OCI-LY1 (cell line): ENCODE measurements around the gene ZNF791.

Experiments
- CTCF ChIP-seq: fragments of 200-600 bp; sonication (generic), shearing (Covaris generic); IDR thresholded peaks from 2 replicates; pipeline ENCODE4 v1.5.1; 2017; ENCODE audit warnings: mild to moderate bottlenecking, antibody characterized with exemption, low read length, moderate library complexity, mixed read lengths
- EZH2 ChIP-seq: fragments of 200-600 bp; sonication (generic), shearing (Covaris generic); IDR thresholded peaks from 2 replicates; pipeline ENCODE4 v1.8.0; 2017; ENCODE audit warnings: borderline replicate concordance, mixed run types, mild to moderate bottlenecking, antibody characterized with exemption, low read length, moderate library complexity, mixed read lengths

- TF ChIP-seq CTCF (no peak), EZH2 (no peak)
Observed at GRCh38 chr19:12647490-12648071, 36.9 kb downstream of the ZNF791 start.
